ENCODE data around the gene ZNHIT2.
"Not testable (repeated sequence)": the region's sequence is repeated elsewhere in the genome, so short reads cannot be mapped to it uniquely, and the experiment has no call there.

Gene ZNHIT2

DNA sequence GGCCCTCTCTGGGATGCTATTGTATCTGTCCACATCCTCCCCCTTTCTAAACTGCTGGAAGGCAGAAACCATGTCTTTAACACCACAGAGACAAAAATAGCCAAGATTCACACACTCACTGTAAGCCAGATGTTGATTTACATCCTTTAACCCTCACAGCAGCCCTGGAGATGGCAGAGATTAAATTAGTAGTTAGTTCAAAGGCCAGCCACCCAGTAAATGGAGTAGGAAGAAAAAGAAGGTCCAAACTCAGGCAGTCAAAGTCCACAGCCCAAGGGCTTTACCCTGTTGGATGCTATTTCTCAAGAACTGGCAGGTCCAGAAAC, 2.1 kb upstream of the ZNHIT2 start:
- no peak for DNase-seq (ENCODE audit: low read depth in 2 of 2)

DNA sequence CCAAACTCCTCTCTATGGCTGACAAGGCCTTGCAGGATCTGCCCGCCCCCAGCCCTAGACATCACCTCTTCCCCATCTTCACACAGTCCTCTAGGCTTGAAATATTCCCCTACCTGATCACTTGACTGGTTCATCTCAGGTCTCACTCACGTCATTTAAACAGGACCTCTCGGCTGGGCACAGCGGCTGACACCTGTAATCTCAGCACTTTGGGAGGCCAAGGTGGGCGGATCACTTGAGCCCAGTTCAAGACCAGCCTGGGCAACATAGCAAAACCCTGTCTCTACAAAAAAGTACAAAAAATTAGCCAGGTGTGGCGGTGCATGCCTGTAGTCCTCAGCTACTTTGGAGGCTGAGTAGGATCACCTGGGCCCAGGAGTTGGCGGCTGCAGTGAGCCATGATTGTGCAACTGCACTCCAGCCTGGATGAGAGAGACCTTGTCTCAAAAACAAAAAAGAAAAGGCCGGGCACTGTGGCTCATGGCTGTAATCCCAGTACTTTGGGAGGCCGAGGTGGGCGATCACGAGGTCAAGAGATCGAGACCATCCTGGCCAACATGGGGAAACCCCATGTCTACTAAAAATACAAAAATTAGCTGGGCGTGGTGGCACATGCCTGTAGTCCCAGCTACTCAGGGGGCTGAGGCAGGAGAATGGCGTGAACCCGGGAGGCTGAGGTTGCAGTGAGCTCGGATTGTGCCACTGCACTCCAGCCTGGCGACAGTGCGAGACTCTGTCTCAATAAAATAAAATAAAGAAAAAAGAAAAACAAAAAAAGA, 1.6 kb upstream of the ZNHIT2 start:
- not testable (repeated sequence) for DNase-seq (ENCODE audit: low read depth in 2 of 2)

DNA sequence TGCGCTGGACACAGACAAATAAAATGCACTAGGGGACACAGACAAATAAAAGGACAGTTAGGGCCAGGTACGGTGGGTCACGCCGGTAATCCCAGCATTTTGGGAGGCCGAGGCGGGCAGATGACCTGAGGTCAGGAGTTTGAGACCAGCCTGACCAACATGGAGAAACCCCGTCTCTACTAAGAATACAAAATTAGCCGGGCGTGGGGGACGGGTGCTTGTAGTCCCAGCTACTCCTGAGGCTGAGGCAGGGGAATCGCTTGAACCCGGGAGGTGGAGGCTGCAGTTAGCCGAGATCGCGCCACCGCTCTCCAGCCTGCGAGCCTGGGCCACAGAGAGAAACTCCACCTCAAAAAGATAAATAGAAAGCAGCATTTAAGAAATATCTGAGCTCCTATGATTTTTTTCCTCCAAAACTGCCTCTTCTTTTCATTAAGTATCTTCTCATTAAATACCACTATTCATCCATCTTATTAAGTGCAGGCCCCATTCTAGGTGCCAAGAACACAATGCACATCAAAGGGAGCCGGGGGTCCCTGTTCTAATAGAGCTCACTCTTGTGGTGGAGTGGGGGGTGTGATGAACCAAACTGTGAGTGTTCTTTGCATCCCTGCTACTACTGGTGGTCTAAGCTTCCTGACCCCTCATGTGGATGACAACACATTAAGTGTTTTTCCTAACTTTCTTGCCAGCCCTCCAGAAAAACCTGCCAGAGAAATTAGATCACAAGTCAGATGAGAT, 766 bp upstream of the ZNHIT2 start:
- no peak for DNase-seq (ENCODE audit: low read depth in 2 of 2)

DNA sequence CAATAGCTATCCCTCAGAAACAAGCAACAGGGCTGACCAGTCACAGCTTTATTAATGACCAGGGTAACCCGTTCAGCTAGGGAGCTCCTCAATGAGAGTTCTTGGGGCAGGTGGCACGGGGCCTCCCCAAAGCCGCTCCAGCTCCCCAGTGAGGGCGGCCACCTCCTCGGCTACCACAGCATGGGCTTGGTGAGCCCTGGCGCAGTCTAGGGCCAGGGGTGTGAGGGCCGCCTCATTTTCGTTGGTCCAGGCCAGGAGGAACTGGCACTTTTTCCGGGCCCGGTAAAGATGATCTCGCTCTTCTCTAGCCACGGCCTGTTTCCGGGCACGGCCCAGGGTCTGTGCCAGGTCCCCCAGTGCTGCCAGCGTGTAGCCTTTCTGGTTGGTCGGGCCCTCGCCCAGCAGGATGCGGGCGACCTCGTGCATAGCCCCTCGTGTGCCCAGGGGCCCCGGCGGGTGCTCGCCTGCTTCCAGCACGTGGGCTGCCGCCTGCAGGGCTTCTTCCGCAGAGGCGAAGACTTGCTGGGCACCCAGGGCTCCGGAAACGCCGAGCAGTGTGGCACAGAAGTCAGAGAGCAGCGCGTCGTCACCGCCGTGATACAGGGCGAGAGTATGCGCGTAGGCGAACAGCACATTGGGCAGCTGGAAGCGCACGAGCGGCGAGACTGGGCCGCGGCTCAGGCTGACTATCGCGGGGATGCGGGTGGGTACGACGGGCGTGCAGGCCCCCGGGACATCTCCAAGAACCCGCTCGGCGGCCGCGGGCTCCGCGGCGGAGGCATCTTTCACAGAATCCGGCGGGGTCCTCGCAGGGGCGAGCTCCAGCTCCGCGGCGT, 913 bp downstream of the ZNHIT2 start:
- peak; percentile 35 to 52 for DNase-seq (ENCODE audit: low read depth in 2 of 2)

DNA sequence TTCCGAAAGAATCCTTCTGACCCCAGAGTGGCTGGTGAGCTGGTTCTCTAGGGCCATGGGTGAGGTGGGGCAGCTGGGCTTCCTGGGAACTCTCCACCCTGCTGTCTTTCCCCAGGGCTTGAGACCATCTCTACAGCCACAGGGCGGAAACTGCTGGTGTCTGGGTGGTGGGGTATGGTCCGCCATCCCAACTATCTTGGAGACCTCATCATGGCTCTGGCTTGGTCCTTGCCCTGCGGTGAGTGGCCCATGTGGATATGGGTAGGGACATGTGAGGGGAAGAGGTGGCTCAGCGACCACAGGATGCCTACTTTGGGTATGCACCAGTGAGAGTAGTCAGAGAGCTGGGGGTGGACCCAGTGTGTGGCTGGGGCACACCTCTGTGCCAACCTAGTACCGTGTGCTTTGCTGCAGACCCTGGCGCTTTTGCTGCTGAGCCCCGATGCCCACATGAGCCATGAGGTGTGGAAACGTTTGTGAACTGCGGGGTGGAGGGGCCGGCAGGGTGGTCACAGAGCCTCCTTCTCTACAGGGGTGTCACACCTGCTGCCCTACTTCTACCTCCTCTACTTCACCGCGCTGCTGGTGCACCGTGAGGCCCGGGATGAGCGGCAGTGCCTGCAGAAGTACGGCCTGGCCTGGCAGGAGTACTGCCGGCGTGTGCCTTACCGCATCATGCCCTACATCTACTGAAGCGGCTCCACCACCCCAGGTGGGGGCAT, 2.0 kb downstream of the ZNHIT2 start:
- DNase-seq (ENCODE audit: low read depth in 2 of 2), result no peak

DNA sequence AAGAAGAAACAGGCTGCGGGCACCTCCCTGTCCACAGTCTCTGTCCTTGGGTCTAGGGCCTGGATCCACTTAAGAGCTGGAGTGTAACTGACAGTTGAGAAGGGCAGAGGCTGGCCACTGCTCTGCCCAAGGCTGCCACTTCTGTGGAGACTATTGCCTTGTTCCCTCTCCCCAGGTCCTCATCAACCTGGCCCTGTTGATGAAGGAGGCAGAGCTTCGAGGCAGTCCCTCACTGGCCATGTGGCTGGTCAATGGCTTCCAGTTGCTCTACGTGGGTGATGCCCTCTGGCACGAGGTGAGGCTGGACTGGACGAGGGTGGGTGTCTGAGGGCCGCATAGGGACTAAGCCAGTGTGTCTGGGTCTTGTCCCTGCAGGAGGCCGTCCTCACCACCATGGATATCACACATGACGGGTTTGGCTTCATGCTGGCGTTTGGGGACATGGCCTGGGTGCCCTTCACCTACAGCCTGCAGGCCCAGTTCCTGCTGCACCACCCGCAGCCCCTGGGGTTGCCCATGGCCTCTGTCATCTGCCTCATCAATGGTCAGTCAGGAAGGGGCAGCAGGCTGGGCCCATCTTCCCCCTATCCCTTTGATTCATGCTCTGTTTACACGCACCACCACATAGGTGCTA, 2.8 kb downstream of the ZNHIT2 start:
- DNase-seq (ENCODE audit: low read depth in 2 of 2), result no peak

DNA sequence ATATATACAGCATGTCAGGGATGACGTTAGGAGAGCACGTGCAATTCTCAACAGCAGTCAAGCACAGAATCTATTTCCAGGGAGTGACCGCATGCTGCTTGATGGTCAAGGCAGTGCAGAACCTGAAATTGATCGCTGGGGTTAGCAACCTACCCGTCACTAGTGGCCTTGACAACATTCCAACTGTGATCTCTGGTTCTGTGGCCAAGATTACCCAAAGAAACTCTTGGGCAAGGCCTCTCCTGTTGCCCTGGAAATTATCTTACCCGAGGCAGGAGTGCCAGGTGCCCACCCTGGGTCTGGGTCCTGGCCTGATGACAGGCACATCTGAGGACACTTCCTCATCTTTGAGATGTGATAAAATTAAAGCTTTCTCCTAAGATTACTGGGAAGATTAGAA, 3.7 kb downstream of the ZNHIT2 start:
- no peak for DNase-seq (ENCODE audit: low read depth in 2 of 2)

DNA sequence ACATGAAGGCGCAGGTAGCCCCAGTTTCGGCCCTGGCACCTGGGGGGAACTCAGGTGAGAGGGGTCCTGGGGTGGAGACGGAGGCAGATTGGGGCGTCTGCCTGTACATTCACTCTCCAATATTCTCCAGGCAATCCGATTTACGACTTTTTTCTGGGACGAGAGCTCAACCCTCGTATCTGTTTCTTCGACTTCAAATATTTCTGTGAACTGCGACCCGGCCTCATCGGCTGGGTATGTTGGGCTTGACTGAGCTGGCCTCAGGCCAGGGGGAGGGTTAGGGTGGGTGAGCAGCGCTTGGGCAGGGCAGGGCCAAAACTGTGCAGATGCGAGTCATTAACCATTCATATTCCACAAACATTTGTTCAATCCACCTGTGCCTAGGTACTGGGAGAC, 4.1 kb downstream of the ZNHIT2 start:
- no peak for DNase-seq (ENCODE audit: low read depth in 2 of 2)

DNA sequence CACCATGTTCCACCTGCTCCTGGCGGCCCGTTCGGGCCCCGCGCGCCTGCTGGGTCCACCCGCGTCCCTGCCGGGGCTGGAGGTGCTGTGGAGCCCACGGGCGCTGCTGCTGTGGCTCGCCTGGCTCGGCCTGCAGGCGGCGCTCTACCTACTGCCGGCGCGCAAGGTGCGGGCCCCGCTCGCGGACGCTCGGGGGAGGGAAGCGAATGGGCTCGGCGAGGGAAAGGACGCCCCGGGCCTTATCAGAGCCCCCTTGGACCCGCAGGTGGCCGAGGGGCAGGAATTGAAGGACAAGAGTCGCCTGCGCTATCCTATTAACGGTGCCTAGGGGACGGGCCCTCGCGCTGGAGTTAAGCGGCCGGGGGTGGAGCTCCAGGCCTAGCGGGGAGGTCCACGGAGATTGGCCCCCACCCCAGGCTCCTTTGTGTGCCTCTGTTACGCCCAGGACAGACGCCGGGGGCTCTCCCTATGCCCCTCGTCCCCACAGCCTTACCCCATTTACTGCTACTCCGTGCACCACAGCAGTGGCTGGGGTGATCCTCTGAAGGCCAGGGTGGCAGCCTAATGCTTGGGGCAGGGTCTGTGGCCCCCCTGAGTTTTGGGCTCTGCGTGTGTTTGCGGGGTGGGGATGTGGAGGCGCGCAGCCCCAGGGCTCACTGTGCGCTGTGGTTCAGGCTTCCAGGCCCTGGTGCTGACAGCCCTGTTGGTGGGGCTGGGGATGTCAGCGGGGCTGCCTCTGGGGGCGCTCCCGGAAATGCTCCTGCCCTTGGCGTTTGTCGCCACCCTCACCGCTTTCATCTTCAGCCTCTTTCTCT, 4.7 kb downstream of the ZNHIT2 start:
- peak; percentile 61 to 66 for DNase-seq (ENCODE audit: low read depth in 2 of 2)

DNA sequence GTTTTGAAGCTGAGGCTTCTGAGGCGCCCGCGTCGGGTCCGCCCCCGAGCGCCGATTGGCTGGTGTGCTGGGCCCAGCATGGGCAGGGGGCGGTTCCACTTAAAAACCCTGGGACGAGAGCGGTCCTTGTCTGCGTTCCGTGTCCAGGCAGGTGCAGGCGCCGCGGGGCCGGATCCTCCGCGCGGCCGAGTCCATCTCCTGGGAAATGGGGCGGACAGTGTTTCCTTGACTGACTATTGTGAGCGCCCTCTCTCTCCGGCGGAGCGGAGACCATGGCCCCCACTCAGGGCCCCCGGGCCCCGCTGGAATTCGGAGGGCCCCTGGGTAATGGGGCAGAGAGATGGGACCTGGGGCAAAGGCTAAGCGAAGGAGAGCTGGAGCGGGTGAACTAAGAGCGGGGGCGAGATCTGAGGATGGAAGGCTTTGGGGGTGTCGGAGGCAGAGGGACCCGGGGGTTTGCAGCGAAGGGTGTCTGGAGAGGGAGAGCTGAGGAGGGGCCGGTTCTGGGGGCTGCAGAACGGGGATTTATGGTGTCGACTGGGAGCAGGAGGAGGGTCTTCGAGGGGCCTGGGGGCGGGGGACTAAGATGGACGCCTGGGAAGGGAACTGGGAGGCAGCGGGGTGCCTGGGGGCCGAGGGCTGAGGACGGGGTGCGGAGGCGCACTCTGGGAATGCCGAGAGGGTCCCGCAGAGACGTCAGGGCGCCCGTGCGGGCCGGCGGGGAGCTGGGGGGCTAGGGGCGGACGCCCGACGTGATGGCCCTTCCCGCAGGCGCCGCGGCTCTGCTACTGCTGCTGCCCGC, 5.6 kb downstream of the ZNHIT2 start, which contains the start of gene TM7SF2:
Gene TM7SF2 (plus strand): TSS at position 129 of the 802 bp plus-strand sequence. CDS start 144 bp downstream, at position 273.
- DNase-seq (ENCODE audit: low read depth in 2 of 2), result peak; percentile 90 to 93

DNA sequence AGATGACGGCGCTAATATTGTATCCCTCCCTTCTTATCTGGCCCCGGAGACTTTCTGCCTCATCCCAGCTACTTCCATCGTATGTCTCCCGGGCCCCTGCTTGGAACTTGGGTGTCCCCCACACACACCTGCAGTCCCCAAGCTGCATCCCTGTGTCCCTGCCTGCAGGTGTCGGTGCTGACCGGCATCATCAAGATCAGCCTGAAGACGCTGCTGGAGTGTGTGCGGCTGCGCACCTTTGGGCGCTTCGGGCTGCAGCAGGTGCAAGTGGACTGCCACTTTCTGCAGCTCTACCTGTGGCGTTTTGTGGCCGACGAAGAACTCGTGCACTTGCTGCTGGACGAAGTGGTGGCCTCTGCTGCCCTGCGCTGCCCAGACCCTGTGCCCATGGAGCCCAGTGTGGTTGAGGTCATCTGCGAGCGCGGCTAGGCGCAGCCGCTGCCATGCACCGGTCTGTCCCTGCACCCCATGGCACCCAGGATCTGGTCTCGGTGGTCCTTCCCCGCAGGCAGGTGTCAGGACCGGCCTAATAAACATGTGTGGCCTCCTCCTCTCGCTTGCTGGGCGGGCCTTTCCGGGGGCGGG, 6.2 kb downstream of the ZNHIT2 start:
- no peak for DNase-seq (ENCODE audit: low read depth in 2 of 2)

DNA sequence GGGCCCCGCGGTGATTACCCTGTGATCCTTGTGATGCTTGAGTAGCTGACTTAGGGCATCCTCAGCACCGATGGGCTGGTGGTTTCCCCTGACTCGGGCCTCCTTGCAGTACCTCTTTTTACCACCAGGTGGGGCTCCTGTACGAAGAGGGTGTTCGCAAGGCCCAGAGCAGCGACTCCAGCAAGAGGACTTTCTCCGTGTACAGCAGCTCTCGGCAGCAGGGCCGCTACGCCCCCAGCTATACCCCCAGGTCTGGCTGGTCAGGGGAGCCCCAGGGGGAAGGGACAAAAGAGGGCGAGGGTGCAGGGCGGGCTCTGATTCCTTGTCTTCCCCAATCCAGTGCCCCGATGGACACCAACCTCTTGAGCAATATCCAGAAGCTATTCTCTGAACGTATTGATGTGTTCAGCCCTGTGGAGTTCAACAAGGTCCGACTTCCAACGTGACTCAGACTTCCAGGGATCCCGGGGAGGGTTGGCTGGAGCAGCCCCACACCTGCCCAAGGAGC, 7.1 kb downstream of the ZNHIT2 start:
- peak; percentile 98 for DNase-seq (ENCODE audit: low read depth in 2 of 2)

DNA sequence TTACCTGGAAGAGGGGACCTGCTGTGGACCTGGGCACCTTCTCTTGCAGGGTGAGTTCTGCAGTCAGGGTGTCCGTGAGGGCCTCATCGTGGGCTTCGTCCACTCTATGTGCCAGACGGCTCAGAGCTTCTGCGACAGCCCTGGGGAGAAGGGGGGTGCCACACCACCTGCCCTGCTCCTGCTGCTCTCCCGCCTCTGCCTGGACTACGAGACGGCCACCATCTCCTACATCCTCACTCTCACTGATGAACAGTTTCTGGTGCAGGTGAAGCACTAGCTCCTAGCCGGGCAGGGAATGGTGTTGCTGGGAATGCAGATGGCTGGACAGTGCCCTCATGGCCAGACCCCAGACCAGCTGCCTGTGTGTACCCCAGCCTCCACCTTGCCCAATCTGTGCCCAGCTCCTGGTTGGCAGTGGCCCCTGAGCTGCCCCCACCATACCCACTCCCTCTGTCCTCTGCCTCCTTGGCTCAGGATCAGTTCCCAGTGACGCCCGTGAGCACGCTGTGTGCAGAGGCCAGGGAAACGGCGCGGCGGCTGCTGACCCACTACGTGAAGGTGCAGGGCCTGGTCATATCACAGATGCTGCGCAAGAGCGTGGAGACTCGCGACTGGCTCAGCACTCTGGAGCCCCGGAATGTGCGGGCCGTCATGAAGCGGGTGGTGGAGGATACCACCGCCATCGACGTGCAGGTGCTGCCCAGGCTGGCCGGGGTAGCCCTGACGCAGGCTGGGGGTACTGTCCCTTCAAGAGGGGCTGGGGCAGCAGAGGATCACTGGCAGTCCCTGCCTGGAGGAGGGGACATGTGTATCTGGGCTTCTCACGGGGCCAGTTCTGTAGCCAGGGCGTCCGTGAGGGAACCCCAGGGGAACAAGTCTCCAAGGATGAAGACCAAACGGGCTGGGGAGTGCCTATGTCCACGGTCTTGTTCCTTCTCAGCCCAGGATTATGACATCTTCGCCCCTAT, 8.0 kb downstream of the ZNHIT2 start:
- no peak for DNase-seq (ENCODE audit: low read depth in 2 of 2)

DNA sequence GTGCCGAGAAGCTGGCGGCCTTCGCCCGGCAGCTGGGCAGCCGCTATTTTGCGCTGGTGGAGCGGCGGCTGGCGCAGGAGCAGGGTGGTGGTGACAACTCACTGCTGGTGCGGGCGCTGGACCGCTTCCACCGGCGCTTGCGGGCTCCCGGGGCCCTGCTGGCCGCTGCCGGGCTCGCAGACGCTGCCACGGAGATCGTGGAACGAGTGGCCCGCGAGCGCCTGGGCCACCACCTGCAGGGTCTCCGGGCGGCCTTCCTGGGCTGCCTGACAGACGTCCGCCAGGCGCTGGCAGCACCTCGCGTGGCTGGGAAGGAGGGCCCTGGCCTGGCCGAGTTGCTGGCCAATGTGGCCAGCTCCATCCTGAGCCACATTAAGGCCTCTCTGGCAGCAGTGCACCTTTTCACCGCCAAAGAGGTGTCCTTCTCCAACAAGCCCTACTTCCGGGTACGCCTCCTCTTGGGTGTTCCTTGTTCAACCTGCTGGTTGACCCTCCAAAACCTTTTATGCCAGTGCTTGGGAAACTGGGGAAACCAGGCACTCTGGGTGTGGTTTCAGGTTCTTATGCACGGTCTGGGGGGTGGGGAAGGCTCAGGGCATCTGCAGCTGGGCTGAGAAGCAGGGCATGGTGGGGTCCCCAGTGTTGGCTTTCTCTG, 8.9 kb downstream of the ZNHIT2 start:
- no peak for DNase-seq (ENCODE audit: low read depth in 2 of 2)

DNA sequence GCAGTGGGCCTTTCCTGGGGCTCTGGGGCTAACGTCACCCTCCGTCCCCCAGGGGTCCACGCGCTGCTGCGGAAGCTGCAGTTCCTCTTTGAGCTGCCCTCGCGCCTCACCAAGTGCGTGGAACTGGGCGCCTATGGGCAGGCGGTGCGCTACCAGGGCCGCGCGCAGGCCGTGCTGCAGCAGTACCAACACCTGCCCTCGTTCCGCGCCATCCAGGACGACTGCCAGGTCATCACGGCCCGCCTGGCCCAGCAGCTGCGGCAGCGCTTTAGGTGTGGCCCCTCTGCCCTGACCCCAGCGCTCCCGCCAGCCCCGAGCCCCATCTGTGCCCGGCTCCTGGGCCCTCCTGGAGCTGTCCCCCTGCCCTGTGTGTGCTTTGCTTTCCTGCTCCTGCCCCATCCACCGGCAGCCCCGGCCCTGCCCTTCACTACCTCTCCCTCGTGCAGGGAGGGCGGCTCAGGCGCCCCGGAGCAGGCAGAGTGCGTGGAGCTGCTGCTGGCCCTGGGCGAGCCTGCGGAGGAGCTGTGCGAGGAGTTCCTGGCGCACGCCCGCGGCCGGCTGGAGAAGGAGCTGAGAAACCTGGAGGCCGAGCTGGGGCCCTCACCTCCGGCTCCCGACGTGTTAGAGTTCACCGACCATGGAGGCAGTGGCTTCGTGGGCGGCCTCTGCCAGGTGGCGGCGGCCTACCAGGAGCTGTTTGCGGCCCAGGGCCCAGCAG, 9.6 kb downstream of the ZNHIT2 start:
- DNase-seq (ENCODE audit: low read depth in 2 of 2), result no peak

DNA sequence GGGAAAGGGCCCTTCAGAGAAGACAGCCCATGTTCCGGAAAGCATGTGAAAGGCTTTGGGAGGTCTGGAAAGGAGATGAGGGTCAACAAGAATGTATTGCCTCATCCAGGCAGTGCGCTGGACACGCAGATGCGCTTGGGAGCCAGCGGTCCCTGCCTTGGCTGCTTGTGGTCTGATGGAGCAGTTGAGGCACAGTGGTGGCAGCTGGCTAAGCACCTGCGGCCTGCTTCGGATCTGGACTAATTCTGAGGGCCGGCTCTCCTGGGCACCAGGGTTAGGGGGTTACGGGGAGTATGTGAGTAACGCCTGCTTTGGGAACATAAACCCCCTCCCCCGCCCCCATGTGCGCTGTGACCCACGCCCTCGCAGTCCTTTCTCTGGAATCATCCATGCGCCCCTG, 10.4 kb downstream of the ZNHIT2 start:
- DNase-seq (ENCODE audit: low read depth in 2 of 2), result no peak

DNA sequence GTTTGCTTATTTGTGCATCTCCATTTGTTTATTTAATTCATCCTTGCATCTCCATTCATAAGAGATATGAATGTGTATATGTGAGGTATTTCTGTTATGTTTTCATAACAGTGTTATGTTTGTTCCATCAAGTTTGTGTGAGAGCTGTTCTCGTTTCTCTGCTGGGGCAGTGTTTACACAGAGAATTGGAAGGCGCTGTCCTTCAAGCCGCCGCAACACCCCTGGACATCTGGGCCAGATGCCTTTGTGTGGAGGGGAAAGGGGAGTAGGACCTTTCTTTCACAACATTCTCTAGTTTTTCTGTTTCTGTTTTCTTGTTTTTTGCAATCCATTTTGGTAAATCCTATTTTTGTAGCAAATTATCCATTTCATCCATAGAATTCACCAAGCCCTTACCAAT, 12.9 kb downstream of the ZNHIT2 start:
- DNase-seq (ENCODE audit: low read depth in 2 of 2), result no peak
